Cardiac muscle cell (in vitro differentiated cells and primary cell): ENCODE data around the gene GTF3C5. TPM values are rescaled to one million over a fixed set of nuclear protein-coding genes. Genes with fewer than 3 reads are reported as not detected.

Experiments
- DNase-seq, 2 donors: peaks; one replicate each; pipeline versions ENCODE4 v3.0.0 to v3.0.0-alpha.2; 2010 to 2017; ENCODE audit warnings: low read depth in 1 of 2, low spot score in 1 of 2
- H3K27ac ChIP-seq: fragments of 200-600 bp; sonication (generic); 2 replicates; pipeline ENCODE4 v1.5.1; 2016
- H3K27me3 ChIP-seq: fragments of 200-600 bp; sonication (generic); 2 replicates; pipeline ENCODE4 v1.6.0; 2016; ENCODE audit warnings: control low read depth
- H3K36me3 ChIP-seq: fragments of 200-600 bp; sonication (generic); 2 replicates; pipeline ENCODE4 v1.5.1; 2016; ENCODE audit warnings: control low read depth
- H3K4me1 ChIP-seq: fragments of 200-600 bp; sonication (generic); 2 replicates; pipeline ENCODE4 v1.8.1; 2017; ENCODE audit warnings: low read depth, mild to moderate bottlenecking, mixed run types
- H3K4me3 ChIP-seq: fragments of 200-600 bp; sonication (generic); 2 replicates; pipeline ENCODE4 v1.5.1; 2016; ENCODE audit warnings: mild to moderate bottlenecking
- H3K9me3 ChIP-seq: fragments of 200-600 bp; sonication (generic); 2 replicates; pipeline ENCODE4 v1.5.1; 2017; ENCODE audit warnings: low read depth, mild to moderate bottlenecking, control low read depth
- CTCF ChIP-seq: IDR thresholded peaks from 2 replicates; pipeline ENCODE4 v1.5.1; 2012; ENCODE audit warnings: low read depth, mild to moderate bottlenecking, low read length
- polyA plus RNA-seq: library from polyadenylated mRNA; unstranded; fragments of >200 nt; fragmentation: Nextera tagmentation; extraction: Ambion mirVana; gene quantifications from 2 replicates; pipeline ENCODE4 v1.2.1, GENCODE V29; 2016
- total RNA-seq: library from RNA; depleted of rRNA; stranded (reverse); fragments of >200 nt; gene quantifications from 2 replicates; pipeline ENCODE4 v1.2.3, GENCODE V29; 2016

The GTF3C5 gene
- total and polyA plus RNA-seq, 2 experiments from 2014 or later: 84.0 to 99.5 TPM

DNA sequence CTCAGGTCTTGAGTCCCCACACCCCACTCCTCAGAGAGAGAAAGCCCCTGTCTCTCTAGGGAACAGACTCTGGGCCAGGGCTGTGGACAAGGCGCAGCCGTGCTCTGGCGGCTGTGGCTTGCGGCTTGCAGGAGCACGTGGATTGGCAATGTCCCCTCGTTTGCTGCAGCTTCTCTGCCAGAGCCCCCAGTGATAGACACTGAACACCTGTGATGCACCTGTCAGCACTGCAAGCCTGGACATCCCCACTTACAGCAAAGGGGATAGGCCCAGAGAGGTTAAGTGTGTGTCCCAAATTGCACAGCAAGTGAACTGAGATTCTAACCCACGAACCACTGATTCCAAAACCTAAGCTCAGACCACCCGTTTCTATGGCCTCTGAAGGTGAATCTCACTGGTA is 45.3 kb upstream of the GTF3C5 start:
- no peak for TF ChIP-seq CTCF
- H3K9me3 ChIP-seq: no peaks in the 10 kb centered on the region
- no peak overlapping the region for H3K4me3 ChIP-seq
- H3K27ac ChIP-seq: no peak overlapping the region
- no peak for DNase-seq
- H3K4me1 ChIP-seq: peaks cover 5% of the 10 kb centered on the region
- peaks cover 8% of the 10 kb centered on the region for H3K27me3 ChIP-seq
- H3K36me3 ChIP-seq: no peaks in the 10 kb centered on the region

- Histone ChIP-seq H3K9me3 (no peaks in the 10 kb centered on the region), H3K4me1 (peaks cover 5% of the 10 kb centered on the region), H3K4me3 (no peak overlapping the region), H3K36me3 (no peaks in the 10 kb centered on the region), H3K27me3 (peaks cover 3% of the 10 kb centered on the region), H3K27ac (no peak overlapping the region)
- DNase-seq: no peak
- no peak for TF ChIP-seq CTCF
Observed at GRCh38 chr9:132986114-132986513, 44.7 kb upstream of the GTF3C5 start.

DNA sequence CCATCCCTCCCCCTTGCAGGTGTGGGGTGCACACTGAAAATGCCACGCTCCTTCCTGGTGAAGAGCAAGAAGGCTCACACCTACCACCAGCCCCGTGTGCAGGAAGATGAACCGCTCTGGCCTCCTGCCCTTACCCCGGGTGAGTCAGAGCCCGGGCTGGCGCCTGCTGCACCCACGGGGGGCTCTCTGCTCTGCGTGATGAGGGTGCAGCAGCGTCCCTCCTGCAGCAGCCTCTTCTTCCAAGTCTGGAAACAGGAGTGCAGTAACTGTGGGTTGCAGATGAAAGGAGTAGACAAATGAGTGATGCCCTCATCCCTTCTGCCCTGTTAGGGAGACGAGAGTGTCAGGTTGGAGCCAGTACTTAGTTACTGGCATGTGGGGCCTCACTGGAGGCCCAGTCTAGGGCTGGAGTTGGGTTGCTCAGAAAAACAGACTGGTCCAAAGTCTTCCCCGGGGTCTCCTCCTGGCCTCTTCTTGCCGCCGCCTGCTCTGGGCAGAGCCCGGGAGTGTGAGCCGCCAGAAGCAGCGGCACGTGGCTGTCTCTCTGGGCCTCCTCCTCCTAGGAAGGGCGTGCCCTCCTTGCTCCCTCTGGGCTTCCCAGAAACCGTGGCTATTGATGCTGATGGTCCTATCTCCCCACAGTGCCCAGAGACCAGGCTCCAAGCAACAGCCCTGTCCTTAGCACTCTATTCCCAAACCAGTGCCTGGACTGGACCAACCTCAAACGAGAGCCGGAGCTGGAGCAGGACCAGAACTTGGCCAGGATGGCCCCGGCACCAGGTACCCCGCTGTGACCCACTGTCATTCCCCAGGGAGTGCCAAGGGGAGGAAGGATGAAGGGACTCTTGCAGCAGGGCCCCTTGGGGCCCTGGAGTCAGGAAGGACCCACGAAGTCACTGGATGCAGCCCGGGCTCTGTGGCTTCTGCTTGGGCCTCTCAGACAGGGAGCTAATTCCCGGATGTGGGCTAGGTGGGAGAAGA is 43.9 kb upstream of the GTF3C5 start:
- TF ChIP-seq CTCF: no peak
- no peaks in the 10 kb centered on the region for H3K27me3 ChIP-seq
- no peak for DNase-seq

GRCh38 chr9:132988244-132989013 is 42.4 kb upstream of the GTF3C5 start:
- no peaks in the 10 kb centered on the region for H3K27me3 ChIP-seq
- no peak overlapping the region for H3K4me3 ChIP-seq
- TF ChIP-seq CTCF: no peak
- DNase-seq: no peak
- H3K4me1 ChIP-seq: peaks cover 5% of the 10 kb centered on the region
- H3K9me3 ChIP-seq: no peaks in the 10 kb centered on the region
- no peaks in the 10 kb centered on the region for H3K36me3 ChIP-seq
- H3K27ac ChIP-seq: no peak overlapping the region

More for the DNA sequence above, 43.9 kb upstream of the GTF3C5 start:
- peaks cover 5% of the 10 kb centered on the region for H3K4me1 ChIP-seq
- H3K36me3 ChIP-seq: no peaks in the 10 kb centered on the region
- no peak overlapping the region for H3K27ac ChIP-seq
- H3K4me3 ChIP-seq: no peak overlapping the region
- H3K9me3 ChIP-seq: no peaks in the 10 kb centered on the region

GRCh38 chr9:132989014-132989310 is 41.8 kb upstream of the GTF3C5 start:
- no peaks in the 10 kb centered on the region for H3K36me3 ChIP-seq
- no peaks in the 10 kb centered on the region for H3K9me3 ChIP-seq
- peaks cover 5% of the 10 kb centered on the region for H3K4me1 ChIP-seq
- TF ChIP-seq CTCF: no peak
- no peaks in the 10 kb centered on the region for H3K27me3 ChIP-seq
- no peak overlapping the region for H3K4me3 ChIP-seq
- H3K27ac ChIP-seq: no peak overlapping the region
- DNase-seq: no peak
